GM18519 (cell line): Measurements from ENCODE around the gene URM1.
"Not testable (repeated sequence)": the region's sequence is repeated elsewhere in the genome, so short reads cannot be mapped to it uniquely, and the experiment has no call there.

Experiments used
- ATAC-seq: cut with Tn5 transposase; IDR thresholded peaks from one replicate; pipeline ENCODE4 v1.9.1; 2021; ENCODE audit warnings: mild to moderate bottlenecking, moderate library complexity; ENCODE audit not compliant: unreplicated experiment, low FRiP score

The URM1 gene

GRCh38 chr9:128422783-128423150, 51.6 kb downstream of the URM1 start:
- ATAC-seq = no peak

- ATAC-seq = not testable (repeated sequence)
Measured at GRCh38 chr9:128423356-128423755, 52.2 kb downstream of the URM1 start.

GRCh38 chr9:128424268-128424780, 53.1 kb downstream of the URM1 start:
- no peak for ATAC-seq

GRCh38 chr9:128428644-128429512, 57.7 kb downstream of the URM1 start:
- no peak for ATAC-seq

- ATAC-seq = no peak
Measured at GRCh38 chr9:128429513-128430086, 58.4 kb downstream of the URM1 start.

- no peak for ATAC-seq
Measured at GRCh38 chr9:128431207-128431606, 60.0 kb downstream of the URM1 start.

GRCh38 chr9:128434340-128434739, 63.2 kb downstream of the URM1 start:
- ATAC-seq = no peak

GRCh38 chr9:128435611-128436010, 64.4 kb downstream of the URM1 start:
- ATAC-seq = no peak

GRCh38 chr9:128438343-128439109, 67.4 kb downstream of the URM1 start:
- ATAC-seq = no peak

GRCh38 chr9:128439273-128439672, 68.1 kb downstream of the URM1 start:
- no peak for ATAC-seq
